Activated naive CD8-positive, alpha-beta T cell treated with anti-CD3 and anti-CD28 coated beads, Interleukin-2, amount 50 U/mL, for 16 hours (primary cell): Measurements from ENCODE around the gene KSR1.
A peak's percentile ranks its signal among the peaks of the same experiment; 100 is the strongest.
"Not testable (repeated sequence)": the region's sequence is repeated elsewhere in the genome, so short reads cannot be mapped to it uniquely, and the experiment has no call there.

ENCODE experiments used
- DNase-seq: peaks from one replicate; pipeline ENCODE4 v3.0.0-alpha.2; 2020; ENCODE audit warnings: low read depth, low spot score

Gene KSR1

DNA sequence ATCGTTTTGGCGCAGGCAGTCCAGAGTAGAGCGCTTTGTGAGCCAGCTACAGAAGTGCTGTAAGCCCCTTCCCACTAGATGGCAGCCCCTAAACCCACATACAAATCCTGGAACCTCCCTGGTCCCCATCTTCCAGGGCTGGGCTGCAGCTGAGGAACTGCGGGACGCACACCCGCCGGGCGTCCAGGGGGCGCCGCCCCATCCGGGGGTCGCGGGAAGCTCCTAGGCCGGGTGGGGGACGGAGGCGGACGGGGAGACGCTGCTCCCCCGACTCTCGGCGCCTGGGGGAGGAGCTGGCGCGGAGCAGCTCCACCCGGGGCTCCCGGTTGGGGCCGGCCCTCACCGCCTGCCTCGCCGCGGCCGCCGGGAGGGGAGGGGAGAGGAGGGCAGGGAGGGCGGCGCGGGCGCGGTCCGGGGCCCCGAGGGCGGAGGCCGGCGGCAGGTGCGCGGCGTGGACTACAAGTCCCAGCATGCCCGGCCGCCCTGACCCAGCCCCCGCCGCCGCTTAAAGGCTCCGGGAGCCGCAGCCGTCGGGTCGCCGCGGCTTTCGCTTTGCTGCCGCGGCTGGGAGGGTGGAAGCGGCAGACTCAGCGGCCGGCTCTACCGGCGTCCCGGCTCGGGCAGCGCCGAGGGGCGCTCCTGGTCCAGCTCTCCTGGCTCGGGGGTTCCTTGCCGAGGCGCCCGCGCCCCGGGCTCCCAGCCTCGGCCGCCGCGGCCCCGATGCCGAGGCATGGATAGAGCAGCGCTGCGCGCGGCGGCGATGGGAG, at the start of gene KSR1:
Gene KSR1, plus strand, starts transcription at position 535 of the 767 bp plus-strand sequence. Its CDS starts 196 bp downstream, at position 731.
- DNase-seq: peak; percentile 52

- no peak for DNase-seq
Measured at GRCh38 chr17:27407916-27408864, 48.1 kb upstream of the KSR1 start.

GRCh38 chr17:27408891-27409290, 47.4 kb upstream of the KSR1 start:
- no peak for DNase-seq

DNA sequence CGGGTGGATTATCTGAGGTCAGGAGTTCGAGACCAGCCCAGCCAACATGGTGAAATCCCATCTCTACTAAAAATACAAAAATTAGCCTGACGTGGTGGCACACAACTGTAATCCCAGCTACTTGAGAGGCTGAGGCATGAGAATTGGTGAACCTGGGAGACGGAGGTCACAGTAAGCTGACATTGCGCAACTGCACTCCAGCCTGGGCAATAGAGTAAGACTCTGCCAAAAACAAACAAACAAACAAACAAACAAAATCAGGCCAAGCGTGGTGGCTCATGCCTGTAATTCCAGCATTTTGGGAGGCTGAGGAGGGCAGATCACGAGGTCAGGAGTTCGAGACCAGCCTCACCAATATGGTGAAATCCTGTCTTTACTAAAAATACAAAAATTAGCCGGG, 44.1 kb upstream of the KSR1 start:
- DNase-seq: not testable (repeated sequence)

- no peak for DNase-seq
Measured at GRCh38 chr17:27413315-27413714, 42.9 kb upstream of the KSR1 start.

DNA sequence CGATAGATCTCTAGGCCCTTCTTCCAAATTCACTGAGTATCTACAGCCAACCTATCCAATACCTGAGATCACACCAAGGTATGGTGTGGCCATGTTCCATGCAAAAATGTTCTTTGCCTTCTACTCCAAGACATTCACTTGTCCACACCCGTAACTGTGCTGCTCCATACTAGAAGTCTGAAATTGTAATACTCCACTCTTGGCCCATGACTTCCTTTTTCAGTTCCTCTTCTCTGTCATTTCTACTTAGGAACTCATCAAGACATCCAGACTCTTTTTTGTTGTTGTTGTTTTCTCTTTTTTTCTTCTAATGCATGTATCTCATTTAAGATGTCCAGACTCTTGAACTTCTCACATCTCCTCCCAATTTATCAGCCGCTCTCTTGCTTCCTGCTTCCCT, 42.5 kb upstream of the KSR1 start:
- no peak for DNase-seq

DNA sequence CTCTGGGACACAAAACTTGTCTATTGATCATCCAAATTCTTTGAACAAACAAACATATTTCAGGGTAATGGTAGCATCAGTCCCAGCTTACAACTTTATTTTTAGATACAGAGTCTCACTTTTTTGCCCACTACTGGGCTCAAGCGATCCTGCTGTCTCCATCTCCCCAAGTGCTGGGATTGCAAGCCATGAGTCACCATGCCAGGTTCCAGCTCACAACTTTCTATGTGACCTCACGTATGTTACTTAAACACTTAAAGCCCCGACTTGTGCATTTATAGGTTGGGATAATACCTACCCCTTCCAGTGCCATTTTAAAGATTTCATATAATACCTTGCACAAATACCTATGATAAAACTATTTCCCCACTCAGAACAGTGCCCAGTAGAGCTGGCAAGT, 42.0 kb upstream of the KSR1 start:
- DNase-seq: no peak

DNA sequence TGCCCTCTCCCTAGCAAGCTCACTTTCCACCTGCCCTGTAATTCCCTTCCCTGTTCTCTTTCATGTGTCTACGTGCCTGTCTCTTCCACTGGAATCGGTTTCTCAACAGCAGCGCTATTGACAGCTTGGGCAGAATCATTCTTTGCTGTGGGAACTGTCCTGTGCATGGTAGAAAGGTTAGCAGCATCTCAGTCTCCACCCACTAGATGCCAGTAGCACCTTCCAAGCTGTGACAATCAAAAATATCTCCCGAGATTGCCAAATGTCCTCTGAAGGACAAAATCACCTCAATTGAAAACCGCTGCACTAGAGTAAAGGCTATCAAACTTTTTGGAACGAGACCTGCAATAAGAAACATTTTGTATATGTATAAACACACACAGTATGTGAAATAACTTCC, 41.6 kb upstream of the KSR1 start:
- DNase-seq: no peak

GRCh38 chr17:27415120-27415795, 41.0 kb upstream of the KSR1 start:
- DNase-seq: no peak

GRCh38 chr17:27417596-27418365, 38.5 kb upstream of the KSR1 start:
- DNase-seq: no peak

- no peak for DNase-seq
Measured at GRCh38 chr17:27418366-27418615, 38.0 kb upstream of the KSR1 start.

- DNase-seq: no peak
Measured at GRCh38 chr17:27419156-27419555, 37.1 kb upstream of the KSR1 start.

DNA sequence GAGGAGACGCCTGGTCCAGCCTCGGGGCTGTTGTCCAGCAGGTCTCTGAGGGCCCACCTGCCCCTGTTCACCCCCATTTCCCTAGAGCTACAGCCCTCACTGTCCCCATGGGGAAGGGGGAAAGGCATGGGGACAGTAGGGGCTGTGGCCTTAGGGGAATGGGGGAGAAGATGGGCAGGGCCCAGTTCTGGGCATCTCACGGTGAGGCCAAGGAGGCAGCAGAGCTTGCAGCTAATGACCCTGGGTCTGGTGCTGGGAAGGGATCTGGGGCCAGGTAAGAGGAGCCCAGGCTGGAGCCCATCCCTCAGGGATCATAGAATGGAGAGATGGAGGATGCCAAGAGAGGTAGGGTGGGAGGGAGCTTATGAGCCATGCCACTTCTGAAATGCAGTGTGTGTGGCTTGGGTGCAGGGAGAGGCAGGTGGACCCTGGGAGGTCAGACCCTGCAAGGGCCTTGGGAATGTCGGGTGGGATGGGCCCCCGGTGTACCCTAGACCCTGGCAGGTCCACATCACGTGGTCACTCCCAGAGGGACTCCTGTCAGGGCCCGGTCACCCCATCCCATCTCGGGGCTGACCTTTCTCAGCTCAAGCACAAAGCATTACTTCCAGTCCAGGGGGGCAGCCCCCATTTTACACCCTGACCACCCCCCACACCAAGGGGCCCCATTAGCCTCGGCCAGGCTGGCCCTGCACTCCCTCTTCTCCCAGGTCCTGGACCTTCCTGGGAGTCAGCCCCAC, 35.9 kb upstream of the KSR1 start:
- DNase-seq: no peak

- no peak for DNase-seq
Measured at GRCh38 chr17:27421111-27421510, 35.1 kb upstream of the KSR1 start.

GRCh38 chr17:27421626-27422025, 34.6 kb upstream of the KSR1 start:
- not testable (repeated sequence) for DNase-seq

- no peak for DNase-seq
Measured at GRCh38 chr17:27422601-27423000, 33.6 kb upstream of the KSR1 start.

GRCh38 chr17:27423651-27424050, 32.6 kb upstream of the KSR1 start:
- DNase-seq: no peak

DNA sequence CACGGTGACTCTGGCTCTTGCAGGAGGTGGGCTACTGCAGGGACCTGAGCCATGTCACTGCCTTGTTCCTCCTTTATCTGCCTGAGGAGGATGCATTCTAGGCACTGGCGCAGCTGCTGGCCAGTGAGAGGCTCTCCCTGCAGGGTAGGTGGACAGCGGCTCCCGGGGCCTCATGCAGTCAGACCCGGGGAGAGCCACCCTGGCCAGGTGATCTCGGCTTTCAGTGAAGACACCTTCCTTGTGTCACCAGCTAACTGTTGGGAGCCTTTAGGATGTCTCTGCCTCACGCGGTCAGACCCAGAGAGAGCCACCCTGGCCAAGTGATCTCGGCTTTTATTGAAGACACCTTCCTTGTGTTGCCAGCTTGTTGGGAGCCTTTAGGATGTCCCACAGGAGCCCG, 31.7 kb upstream of the KSR1 start:
- DNase-seq: no peak

- DNase-seq: no peak
Measured at GRCh38 chr17:27424941-27425340, 31.3 kb upstream of the KSR1 start.

GRCh38 chr17:27425571-27425970, 30.7 kb upstream of the KSR1 start:
- not testable (repeated sequence) for DNase-seq

DNA sequence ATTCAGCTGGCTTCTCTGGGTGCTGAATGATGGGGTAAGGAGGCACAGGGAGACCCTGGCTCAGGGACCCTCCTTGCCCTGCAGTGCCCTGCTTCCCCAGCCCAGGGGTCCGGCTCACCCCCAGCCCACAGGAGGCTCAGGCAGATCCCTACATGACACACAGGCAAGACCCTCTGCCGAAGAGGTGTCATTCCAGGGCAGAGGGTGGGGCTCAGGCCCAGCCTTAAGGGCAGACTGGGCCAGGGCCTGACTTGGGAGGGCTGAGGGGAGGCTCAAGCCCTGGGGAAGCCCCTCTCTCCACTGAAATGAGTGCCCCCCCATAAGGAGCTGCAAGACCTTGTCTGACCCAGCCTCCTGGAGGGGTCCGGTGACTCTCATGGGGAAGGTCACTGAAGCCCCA, 30.3 kb upstream of the KSR1 start:
- DNase-seq: no peak
